HG02571 (cell line): ENCODE measurements around the gene ZDHHC11.
"Not testable (repeated sequence)": the region's sequence is repeated elsewhere in the genome, so short reads cannot be mapped to it uniquely, and the experiment has no call there.

Source experiments
- ATAC-seq: cut with Tn5 transposase; IDR thresholded peaks from one replicate; pipeline ENCODE4 v1.9.1; 2021; ENCODE audit warnings: mild to moderate bottlenecking, moderate library complexity; ENCODE audit not compliant: unreplicated experiment

Gene ZDHHC11

GRCh38 chr5:860506-861150 is 9.8 kb upstream of the ZDHHC11 start:
- no peak for ATAC-seq

GRCh38 chr5:859798-860296 is 9.1 kb upstream of the ZDHHC11 start:
- ATAC-seq: no peak

DNA sequence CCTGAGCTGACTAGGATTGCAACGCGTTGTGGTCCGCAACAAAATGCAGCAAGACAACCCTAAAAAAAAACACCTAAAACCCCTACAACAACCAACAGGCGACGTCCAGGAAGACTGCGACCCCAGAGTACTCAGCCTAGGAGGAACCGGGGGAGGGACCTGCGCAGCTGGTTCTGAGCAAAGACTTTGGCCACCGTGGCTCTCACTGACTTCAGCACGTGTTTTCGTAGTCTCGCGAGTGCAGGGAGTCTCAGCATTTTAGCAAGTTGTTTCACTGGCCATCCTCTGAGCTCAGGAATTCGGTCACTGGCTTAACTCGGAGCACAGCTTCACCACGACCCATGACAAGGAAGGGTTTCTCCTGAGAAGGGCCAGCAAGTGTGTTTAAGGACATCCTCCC is 8.6 kb upstream of the ZDHHC11 start:
- ATAC-seq: no peak

DNA sequence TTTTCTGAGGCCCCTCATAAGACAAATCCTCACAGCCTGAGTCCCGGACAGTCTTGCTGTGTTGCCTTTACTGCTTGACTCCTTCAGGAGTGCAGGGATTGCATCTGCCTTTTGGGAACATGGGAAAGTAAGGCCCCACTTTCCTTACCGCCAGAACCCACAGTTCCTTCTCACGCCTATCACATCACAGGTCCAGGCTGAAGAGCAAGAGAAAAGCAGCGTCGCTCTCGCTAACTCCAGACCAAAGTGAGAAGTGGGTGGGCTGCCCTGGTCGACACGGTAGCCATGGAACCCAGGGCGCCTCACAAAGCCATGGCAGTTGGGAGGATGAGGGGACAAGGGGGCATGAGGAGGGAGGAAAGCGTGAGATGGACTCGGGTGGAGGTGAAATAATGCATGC is 7.9 kb upstream of the ZDHHC11 start:
- no peak for ATAC-seq

GRCh38 chr5:856531-857425 is 6.0 kb upstream of the ZDHHC11 start:
- ATAC-seq: no peak

- ATAC-seq: no peak
These were observed 5.2 kb upstream of the ZDHHC11 start for GRCh38 chr5:855771-856530.

GRCh38 chr5:854966-855743 is 4.4 kb upstream of the ZDHHC11 start:
- ATAC-seq: no peak

DNA sequence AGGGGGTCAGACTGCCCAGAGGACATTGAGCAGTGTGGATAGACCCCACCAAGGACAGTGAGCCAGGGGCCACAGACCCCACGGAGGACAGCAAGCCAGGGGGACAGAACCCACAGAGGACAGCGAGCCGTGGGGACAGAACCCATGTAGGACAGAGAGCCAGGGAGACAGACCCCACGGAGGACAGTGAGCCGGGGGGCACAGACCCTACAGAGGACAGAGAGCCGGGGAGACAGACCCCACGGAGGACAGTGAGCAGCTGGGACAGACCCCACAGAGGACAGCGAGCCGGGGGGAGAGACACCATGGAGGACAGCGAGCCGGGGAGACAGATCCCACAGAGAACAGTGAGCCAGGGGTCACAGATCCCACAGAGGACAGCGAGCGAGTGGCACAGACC is 3.4 kb upstream of the ZDHHC11 start:
- no peak for ATAC-seq

GRCh38 chr5:853416-854090 is 2.8 kb upstream of the ZDHHC11 start:
- ATAC-seq: not testable (repeated sequence)

- no peak for ATAC-seq
These were observed 1.9 kb upstream of the ZDHHC11 start for GRCh38 chr5:852431-853401.

- no peak for ATAC-seq
These were observed 1.2 kb upstream of the ZDHHC11 start for GRCh38 chr5:852018-852417.

DNA sequence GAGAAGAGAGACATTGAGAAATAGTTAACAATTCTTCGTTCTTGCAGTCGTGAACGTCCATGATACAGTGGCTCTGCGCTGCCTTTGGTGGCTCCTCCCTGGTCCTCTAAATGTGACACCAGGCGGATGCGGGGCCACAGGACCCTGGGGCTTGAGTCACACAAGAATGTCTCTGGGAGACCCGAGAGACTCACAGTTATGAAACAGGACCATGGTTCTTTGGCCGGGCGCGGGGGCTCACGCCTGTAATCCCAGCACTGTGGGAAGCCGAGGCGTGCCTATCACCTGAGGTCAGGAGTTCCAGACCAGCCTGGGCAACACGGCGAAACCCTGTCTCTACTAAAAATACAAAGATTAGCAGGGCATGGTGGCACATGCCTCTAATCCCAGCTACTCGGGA is 767 bp upstream of the ZDHHC11 start:
- ATAC-seq: no peak

GRCh38 chr5:851076-851475 is 290 bp upstream of the ZDHHC11 start:
- no peak for ATAC-seq

- ATAC-seq: no peak
These were observed 1.0 kb downstream of the ZDHHC11 start for GRCh38 chr5:849651-850301.

GRCh38 chr5:848671-849111 is 2.1 kb downstream of the ZDHHC11 start:
- ATAC-seq: no peak

DNA sequence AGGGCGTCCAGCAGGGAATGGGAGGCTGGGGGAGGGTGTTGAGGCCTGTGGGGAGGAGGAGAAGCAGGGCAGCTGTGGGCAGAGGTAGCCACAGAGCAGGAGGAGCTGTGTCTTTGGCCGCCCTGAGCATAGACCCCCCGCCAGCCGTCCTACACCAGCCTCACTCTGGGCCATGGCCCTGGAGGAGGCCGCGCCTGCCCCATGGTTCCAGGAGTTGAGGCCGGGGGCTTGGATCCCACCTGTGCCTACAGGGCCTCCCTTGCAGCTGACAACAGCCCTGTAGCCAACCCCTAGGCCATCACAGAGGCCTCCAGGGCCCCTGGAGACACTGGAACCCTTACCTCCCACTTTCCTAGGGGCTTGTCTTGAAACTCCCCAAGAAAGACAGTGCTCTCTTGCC is 3.0 kb downstream of the ZDHHC11 start:
- not testable (repeated sequence) for ATAC-seq

GRCh38 chr5:847212-847611 is 3.6 kb downstream of the ZDHHC11 start:
- ATAC-seq: not testable (repeated sequence)

DNA sequence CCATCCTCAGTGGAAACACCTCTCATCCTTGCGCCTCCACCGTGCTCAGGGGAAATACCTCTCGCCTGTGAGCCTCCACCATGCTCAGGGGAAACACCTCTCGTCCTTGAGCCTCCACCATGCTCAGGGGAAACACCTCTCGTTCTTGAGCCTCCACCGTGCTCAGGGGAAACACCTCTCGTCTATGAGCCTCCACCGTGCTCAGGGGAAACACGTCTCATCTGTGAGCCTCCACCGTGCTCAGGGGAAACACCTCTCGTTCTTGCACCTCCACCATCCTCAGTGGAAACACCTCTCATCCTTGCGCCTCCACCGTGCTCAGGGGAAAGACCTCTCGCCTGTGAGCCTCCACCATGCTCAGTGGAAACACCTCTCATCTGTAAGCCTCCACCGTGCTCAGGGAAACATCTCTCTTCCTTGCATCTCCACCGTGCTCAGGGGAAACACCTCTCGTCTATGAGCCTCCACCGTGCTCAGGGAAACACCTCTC is 4.1 kb downstream of the ZDHHC11 start:
- not testable (repeated sequence) for ATAC-seq
